SK-N-MC (cell line): ENCODE data around the gene HMOX1.

Experiments used
- EZH2 ChIP-seq: fragments of 200-600 bp; sonication (generic); IDR thresholded peaks from one replicate; pipeline ENCODE4 v1.6.1; 2017; ENCODE audit warnings: antibody characterized with exemption
- POLR2AphosphoS5 ChIP-seq: IDR thresholded peaks from 2 replicates; pipeline ENCODE4 v1.6.1; 2012; ENCODE audit warnings: mild to moderate bottlenecking, low read depth, low read length, borderline replicate concordance

- no peak for TF ChIP-seq EZH2
- no peak for TF ChIP-seq POLR2AphosphoS5
Measured at GRCh38 chr22:35344956-35345690, 35.8 kb upstream of the HMOX1 start.
